ENCODE data around the gene HEATR3.

DNA sequence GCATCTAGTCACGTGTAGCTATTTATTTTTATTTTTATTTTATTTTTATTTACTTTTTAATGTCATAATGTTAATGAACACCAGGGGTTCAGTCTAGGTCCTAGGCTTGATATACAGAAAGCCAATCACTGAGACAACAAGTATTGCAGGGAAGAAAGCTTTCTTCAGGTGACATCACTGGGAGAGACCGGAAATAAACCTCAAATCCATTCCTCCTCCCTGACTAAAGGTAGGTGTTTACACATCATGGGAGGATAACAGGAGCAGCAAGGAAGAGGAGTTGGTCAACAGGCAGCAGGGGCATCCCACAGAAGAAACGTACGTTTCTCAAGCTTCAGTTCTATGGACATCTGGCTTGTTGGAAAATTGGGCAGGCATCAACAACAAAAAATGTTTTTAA lies 9.5 kb upstream of the HEATR3 start:
- TF ChIP-seq POLR2AphosphoS5 (IDR thresholded peaks at IDR 0.05) = no peak
- TF ChIP-seq, protein P1, sequence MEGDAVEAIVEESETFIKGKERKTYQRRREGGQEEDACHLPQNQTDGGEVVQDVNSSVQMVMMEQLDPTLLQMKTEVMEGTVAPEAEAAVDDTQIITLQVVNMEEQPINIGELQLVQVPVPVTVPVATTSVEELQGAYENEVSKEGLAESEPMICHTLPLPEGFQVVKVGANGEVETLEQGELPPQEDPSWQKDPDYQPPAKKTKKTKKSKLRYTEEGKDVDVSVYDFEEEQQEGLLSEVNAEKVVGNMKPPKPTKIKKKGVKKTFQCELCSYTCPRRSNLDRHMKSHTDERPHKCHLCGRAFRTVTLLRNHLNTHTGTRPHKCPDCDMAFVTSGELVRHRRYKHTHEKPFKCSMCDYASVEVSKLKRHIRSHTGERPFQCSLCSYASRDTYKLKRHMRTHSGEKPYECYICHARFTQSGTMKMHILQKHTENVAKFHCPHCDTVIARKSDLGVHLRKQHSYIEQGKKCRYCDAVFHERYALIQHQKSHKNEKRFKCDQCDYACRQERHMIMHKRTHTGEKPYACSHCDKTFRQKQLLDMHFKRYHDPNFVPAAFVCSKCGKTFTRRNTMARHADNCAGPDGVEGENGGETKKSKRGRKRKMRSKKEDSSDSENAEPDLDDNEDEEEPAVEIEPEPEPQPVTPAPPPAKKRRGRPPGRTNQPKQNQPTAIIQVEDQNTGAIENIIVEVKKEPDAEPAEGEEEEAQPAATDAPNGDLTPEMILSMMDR (IDR thresholded peaks at IDR 0.05) = peak in 1 of 4 experiments; percentile 11

All from prostate gland (tissue), 2 donors.